ENCODE results near the gene YIPF2.

DNA sequence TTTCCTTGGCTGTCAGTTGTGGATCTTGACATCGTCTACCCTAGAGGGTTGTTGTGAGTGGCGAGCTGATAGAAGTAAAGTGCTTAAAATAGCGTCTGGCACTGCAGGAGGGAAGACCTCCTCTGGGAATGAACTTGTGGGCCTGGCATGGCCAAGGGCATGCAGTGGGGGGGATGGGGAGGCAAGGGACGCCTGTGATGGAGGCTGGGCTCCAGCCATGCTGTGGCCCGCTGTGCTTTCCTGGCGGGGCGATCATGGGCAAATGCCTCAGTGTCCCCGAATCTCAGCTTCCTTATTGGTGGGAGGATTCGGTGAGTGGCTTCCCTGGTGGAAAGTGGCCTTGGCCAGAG is 46.4 kb downstream of the YIPF2 start:
- TF ChIP-seq HOXA7 (CRISPR knock-in tag; IDR thresholded peaks at IDR 0.05) (no peak), HDAC2 (IDR thresholded peaks at IDR 0.05) (no peak), EP300 (IDR thresholded peaks at IDR 0.05) (no peak), MAFK (IDR thresholded peaks at IDR 0.05; ENCODE audit: partially characterized antibody) (no peak), NR3C1 (IDR thresholded peaks at IDR 0.05) (no peak)
- TF ChIP-seq, protein P1, sequence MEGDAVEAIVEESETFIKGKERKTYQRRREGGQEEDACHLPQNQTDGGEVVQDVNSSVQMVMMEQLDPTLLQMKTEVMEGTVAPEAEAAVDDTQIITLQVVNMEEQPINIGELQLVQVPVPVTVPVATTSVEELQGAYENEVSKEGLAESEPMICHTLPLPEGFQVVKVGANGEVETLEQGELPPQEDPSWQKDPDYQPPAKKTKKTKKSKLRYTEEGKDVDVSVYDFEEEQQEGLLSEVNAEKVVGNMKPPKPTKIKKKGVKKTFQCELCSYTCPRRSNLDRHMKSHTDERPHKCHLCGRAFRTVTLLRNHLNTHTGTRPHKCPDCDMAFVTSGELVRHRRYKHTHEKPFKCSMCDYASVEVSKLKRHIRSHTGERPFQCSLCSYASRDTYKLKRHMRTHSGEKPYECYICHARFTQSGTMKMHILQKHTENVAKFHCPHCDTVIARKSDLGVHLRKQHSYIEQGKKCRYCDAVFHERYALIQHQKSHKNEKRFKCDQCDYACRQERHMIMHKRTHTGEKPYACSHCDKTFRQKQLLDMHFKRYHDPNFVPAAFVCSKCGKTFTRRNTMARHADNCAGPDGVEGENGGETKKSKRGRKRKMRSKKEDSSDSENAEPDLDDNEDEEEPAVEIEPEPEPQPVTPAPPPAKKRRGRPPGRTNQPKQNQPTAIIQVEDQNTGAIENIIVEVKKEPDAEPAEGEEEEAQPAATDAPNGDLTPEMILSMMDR (IDR thresholded peaks at IDR 0.05): no peak
- TF ChIP-seq, protein P2, sequence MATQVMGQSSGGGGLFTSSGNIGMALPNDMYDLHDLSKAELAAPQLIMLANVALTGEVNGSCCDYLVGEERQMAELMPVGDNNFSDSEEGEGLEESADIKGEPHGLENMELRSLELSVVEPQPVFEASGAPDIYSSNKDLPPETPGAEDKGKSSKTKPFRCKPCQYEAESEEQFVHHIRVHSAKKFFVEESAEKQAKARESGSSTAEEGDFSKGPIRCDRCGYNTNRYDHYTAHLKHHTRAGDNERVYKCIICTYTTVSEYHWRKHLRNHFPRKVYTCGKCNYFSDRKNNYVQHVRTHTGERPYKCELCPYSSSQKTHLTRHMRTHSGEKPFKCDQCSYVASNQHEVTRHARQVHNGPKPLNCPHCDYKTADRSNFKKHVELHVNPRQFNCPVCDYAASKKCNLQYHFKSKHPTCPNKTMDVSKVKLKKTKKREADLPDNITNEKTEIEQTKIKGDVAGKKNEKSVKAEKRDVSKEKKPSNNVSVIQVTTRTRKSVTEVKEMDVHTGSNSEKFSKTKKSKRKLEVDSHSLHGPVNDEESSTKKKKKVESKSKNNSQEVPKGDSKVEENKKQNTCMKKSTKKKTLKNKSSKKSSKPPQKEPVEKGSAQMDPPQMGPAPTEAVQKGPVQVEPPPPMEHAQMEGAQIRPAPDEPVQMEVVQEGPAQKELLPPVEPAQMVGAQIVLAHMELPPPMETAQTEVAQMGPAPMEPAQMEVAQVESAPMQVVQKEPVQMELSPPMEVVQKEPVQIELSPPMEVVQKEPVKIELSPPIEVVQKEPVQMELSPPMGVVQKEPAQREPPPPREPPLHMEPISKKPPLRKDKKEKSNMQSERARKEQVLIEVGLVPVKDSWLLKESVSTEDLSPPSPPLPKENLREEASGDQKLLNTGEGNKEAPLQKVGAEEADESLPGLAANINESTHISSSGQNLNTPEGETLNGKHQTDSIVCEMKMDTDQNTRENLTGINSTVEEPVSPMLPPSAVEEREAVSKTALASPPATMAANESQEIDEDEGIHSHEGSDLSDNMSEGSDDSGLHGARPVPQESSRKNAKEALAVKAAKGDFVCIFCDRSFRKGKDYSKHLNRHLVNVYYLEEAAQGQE (IDR thresholded peaks at IDR 0.05): no peak
- TF ChIP-seq, protein P3, sequence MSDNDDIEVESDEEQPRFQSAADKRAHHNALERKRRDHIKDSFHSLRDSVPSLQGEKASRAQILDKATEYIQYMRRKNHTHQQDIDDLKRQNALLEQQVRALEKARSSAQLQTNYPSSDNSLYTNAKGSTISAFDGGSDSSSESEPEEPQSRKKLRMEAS (IDR thresholded peaks at IDR 0.05): no peak

All from A549 (cell line).